ENCODE results near the gene WDR59. TPM values are rescaled to one million over a fixed set of nuclear protein-coding genes. Genes with fewer than 3 reads are reported as not detected.
A peak's percentile ranks its signal among the peaks of the same experiment; 100 is the strongest.
"Not testable (repeated sequence)": the region's sequence is repeated elsewhere in the genome, so short reads cannot be mapped to it uniquely, and the experiment has no call there.

The WDR59 gene
- total RNA-seq, 2 donors from 2014 or later = 105 to 110 TPM

- Mint-ChIP-seq H3K36me3 (ENCODE audit: low read depth) (peaks cover 10% of the 10 kb centered on the region), H3K27ac (no peak overlapping the region)
- peak overlapping the region; percentile 49 for H3K4me3 ChIP-seq (ENCODE audit: low read length)
Measured at GRCh38 chr16:75028544-75029135, 43.7 kb upstream of the WDR59 start.

GRCh38 chr16:75027520-75028300 is 42.8 kb upstream of the WDR59 start:
- Mint-ChIP-seq H3K9me3 (peaks cover 1% of the 10 kb centered on the region), H3K36me3 (ENCODE audit: low read depth) (peaks cover 16% of the 10 kb centered on the region), H3K27me3 (ENCODE audit: insufficient read depth) (no peaks in the 10 kb centered on the region), H3K27ac (no peak overlapping the region), H3K4me3 (no peak overlapping the region), H3K4me1 (peaks cover 4% of the 10 kb centered on the region)
- 92 to 97% methylated on average over 6 of the region's 6 CpGs for WGBS, 2 experiments (ENCODE audit: insufficient coverage in 1 of 2, insufficient read length in 1 of 2)
- H3K36me3 ChIP-seq (ENCODE audit: control insufficient read depth, insufficient read depth, low read length) = peaks cover 6% of the 10 kb centered on the region
- H3K27me3 ChIP-seq (ENCODE audit: control insufficient read depth, insufficient read depth, low read length, poor library complexity, severe bottlenecking) = no peaks in the 10 kb centered on the region
- DNase-seq = no peak
- no peaks in the 10 kb centered on the region for H3K4me1 ChIP-seq (ENCODE audit: control insufficient read depth, insufficient read depth, low read length)
- TF ChIP-seq CTCF (conservative IDR thresholded peaks at IDR 0.05) = no peak
- peaks cover 12% of the 10 kb centered on the region for H3K9me3 ChIP-seq (ENCODE audit: control insufficient read depth, low read length)
- no peak overlapping the region for H3K9ac ChIP-seq (ENCODE audit: extremely low read depth, low read length, poor library complexity, severe bottlenecking)
- H3K4me3 ChIP-seq (ENCODE audit: low read length) = no peak overlapping the region
- no peak overlapping the region for H3K27ac ChIP-seq (ENCODE audit: low read depth, low read length)

More at GRCh38 chr16:75028544-75029135, 43.7 kb upstream of the WDR59 start:
- H3K27me3 ChIP-seq (ENCODE audit: control insufficient read depth, insufficient read depth, low read length, poor library complexity, severe bottlenecking) = no peaks in the 10 kb centered on the region
- no peak for TF ChIP-seq CTCF (conservative IDR thresholded peaks at IDR 0.05)
- no peak overlapping the region for H3K9ac ChIP-seq (ENCODE audit: extremely low read depth, low read length, poor library complexity, severe bottlenecking)
- H3K9me3 ChIP-seq (ENCODE audit: control insufficient read depth, low read length) = peaks cover 12% of the 10 kb centered on the region
- 81 to 92% methylated on average over 3 to 4 of the region's 4 CpGs for WGBS, 2 experiments (ENCODE audit: insufficient coverage in 1 of 2, insufficient read length in 1 of 2)
- H3K27me3 Mint-ChIP-seq (ENCODE audit: insufficient read depth) = no peaks in the 10 kb centered on the region
- DNase-seq = no peak
- no peaks in the 10 kb centered on the region for H3K4me1 ChIP-seq (ENCODE audit: control insufficient read depth, insufficient read depth, low read length)
- H3K9me3 Mint-ChIP-seq = no peaks in the 10 kb centered on the region
- peaks cover 4% of the 10 kb centered on the region for H3K4me1 Mint-ChIP-seq
- no peak overlapping the region for H3K4me3 Mint-ChIP-seq
- H3K27ac ChIP-seq (ENCODE audit: low read depth, low read length) = no peak overlapping the region
- H3K36me3 ChIP-seq (ENCODE audit: control insufficient read depth, insufficient read depth, low read length) = no peaks in the 10 kb centered on the region

- Mint-ChIP-seq H3K36me3 (ENCODE audit: low read depth) (peaks cover 18% of the 10 kb centered on the region), H3K9me3 (peaks cover 4% of the 10 kb centered on the region), H3K4me1 (peaks cover 4% of the 10 kb centered on the region), H3K27me3 (ENCODE audit: insufficient read depth) (no peaks in the 10 kb centered on the region), H3K27ac (no peak overlapping the region), H3K4me3 (no peak overlapping the region)
- Histone ChIP-seq H3K36me3 (ENCODE audit: control insufficient read depth, insufficient read depth, low read length) (peaks cover 8% of the 10 kb centered on the region), H3K27ac (ENCODE audit: low read depth, low read length) (no peak overlapping the region), H3K4me1 (ENCODE audit: control insufficient read depth, insufficient read depth, low read length) (no peaks in the 10 kb centered on the region), H3K4me3 (ENCODE audit: low read length) (no peak overlapping the region), H3K9ac (ENCODE audit: extremely low read depth, low read length, poor library complexity, severe bottlenecking) (no peak overlapping the region), H3K9me3 (ENCODE audit: control insufficient read depth, low read length) (peaks cover 12% of the 10 kb centered on the region), H3K27me3 (ENCODE audit: control insufficient read depth, insufficient read depth, low read length, poor library complexity, severe bottlenecking) (no peaks in the 10 kb centered on the region)
- WGBS, 2 experiments (ENCODE audit: insufficient coverage in 1 of 2, insufficient read length in 1 of 2) = 94% methylated on average over 2 of the region's 2 CpGs; no CpG with 5 or more reads in 1 of the 2 experiments
- DNase-seq = no peak
- no peak for TF ChIP-seq CTCF (conservative IDR thresholded peaks at IDR 0.05)
Measured at GRCh38 chr16:75026892-75027391, 42.0 kb upstream of the WDR59 start.

- H3K4me1 Mint-ChIP-seq; H3K27me3 Mint-ChIP-seq (ENCODE audit: insufficient read depth); H3K36me3 ChIP-seq (ENCODE audit: control insufficient read depth, insufficient read depth, low read length); H3K9ac ChIP-seq (ENCODE audit: extremely low read depth, low read length, poor library complexity, severe bottlenecking); H3K4me1 ChIP-seq (ENCODE audit: control insufficient read depth, insufficient read depth, low read length); H3K9me3 Mint-ChIP-seq; DNase-seq; H3K27me3 ChIP-seq (ENCODE audit: control insufficient read depth, insufficient read depth, low read length, poor library complexity, severe bottlenecking); H3K4me3 Mint-ChIP-seq; H3K4me3 ChIP-seq (ENCODE audit: low read length); H3K27ac ChIP-seq (ENCODE audit: low read depth, low read length): not testable (repeated sequence)
- WGBS, 2 experiments (ENCODE audit: insufficient coverage in 1 of 2, insufficient read length in 1 of 2) = 86 to 95% methylated on average over 8 to 10 of the region's 10 CpGs
- H3K9me3 ChIP-seq (ENCODE audit: control insufficient read depth, low read length) = peaks cover 16% of the 10 kb centered on the region
- Mint-ChIP-seq H3K36me3 (ENCODE audit: low read depth) (peaks cover 24% of the 10 kb centered on the region), H3K27ac (peak overlapping the region; percentile 37)
Measured at GRCh38 chr16:75026239-75026891, 41.4 kb upstream of the WDR59 start.
